HG03045 (cell line): Measurements from ENCODE around the gene ZDHHC8.

ENCODE experiments used
- ATAC-seq: cut with Tn5 transposase; IDR thresholded peaks from one replicate; pipeline ENCODE4 v1.9.1; 2021; ENCODE audit warnings: mild to moderate bottlenecking, moderate library complexity; ENCODE audit not compliant: unreplicated experiment

Gene ZDHHC8

GRCh38 chr22:20096574-20097420 lies 34.8 kb upstream of the ZDHHC8 start:
- no peak for ATAC-seq

DNA sequence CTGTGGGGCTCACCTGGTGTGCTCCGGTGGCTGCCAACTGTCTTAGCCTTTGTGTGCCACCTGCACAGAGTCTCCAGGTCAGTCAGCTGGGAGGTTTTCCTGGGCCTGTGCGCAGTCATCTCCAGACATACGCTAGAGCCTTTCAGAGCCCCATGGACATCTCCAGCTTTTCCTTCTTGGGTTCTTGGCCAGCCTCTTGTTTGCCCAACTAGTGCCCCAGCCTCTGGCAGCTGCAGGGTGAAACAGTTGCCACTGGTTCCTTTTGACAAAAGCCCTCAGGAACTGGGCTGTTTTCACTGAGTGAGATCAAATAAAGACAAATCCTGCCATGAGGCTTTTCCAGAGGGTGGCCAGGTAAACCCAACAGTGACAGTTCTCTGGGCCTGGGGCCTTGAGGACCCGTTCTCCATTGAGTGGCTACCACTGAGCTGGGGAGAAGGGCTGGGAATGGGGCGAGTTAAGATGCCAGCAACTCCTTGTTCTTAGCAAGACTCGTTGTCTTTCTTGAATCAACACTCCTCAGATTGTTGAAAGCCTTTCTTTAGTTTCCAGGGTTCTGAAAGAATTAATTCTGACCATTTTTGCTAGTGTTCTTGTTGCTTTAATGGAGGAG lies 32.4 kb upstream of the ZDHHC8 start:
- no peak for ATAC-seq

DNA sequence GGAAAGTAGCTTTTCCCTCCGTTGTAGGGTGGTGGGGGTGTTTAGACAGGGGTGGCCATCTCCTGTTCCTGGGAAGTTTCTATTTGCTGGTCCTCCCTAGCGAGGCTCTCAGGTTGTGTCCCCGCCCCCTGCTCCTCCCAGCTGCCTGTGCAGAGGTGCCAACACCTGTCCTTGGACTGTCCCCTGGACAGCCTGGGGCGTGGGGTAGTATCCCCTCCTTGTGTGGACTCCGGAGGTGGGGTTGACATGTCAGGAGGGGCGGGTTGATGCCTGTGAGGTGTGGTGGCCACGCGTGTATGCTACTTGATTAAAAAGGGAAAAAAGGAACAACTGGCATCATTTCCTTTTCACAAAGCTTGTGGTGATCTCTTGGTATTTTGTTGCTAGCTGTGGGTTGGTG lies 30.0 kb upstream of the ZDHHC8 start:
- no peak for ATAC-seq

GRCh38 chr22:20102203-20102780 lies 29.3 kb upstream of the ZDHHC8 start:
- ATAC-seq = no peak

GRCh38 chr22:20105456-20106204 lies 26.0 kb upstream of the ZDHHC8 start:
- ATAC-seq = no peak

DNA sequence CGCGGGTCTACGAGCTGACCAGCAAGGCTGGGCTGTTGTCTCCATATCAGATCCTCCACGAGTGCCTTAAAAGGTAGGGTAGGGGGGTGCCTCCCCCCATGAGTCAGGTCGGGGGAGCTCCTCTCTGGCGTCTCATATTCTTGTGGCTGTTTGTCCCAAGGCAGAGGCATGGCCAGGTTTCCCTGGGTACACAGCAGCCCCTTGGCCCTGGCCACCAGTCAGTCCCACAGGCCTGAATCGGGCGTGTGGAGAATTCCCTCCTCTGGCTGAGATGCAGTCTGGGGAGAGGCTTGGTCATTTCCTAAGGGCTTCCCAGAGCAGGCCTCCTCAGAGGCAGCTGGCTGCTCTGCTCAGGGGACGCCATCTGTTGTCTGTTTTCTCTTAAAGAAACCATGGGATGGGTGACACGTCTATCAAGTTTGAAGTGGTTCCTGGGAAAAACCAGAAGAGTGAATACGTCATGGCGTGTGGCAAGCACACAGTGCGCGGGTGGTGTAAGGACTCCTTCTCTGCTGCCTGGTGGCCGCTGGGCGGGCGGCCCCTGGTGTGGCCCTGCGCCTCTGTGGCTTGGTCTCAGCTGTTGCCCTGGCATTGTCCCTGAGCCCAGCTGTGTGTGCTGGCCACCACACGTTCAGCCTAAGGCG lies 25.3 kb upstream of the ZDHHC8 start:
- no peak for ATAC-seq

DNA sequence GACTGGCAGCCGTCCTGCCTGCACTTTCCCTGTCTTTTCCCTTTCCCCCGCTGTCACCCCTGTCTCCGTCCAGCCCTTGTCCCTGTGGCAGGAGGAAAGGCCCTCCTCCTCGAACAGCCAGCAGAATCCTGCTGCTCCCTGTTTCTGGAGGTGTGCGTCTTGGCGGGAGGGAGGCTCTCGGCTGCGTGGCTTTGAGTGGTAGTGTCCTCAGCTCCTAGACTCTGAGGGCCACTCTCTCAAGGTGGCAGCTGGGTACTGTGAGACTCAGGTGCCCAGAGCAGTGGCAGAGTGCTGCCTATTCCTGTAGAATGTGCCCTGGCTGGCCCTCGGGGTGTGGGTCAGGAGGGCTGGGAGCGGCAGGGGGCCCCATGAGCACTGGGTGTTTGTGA lies 24.8 kb upstream of the ZDHHC8 start:
- ATAC-seq = no peak

DNA sequence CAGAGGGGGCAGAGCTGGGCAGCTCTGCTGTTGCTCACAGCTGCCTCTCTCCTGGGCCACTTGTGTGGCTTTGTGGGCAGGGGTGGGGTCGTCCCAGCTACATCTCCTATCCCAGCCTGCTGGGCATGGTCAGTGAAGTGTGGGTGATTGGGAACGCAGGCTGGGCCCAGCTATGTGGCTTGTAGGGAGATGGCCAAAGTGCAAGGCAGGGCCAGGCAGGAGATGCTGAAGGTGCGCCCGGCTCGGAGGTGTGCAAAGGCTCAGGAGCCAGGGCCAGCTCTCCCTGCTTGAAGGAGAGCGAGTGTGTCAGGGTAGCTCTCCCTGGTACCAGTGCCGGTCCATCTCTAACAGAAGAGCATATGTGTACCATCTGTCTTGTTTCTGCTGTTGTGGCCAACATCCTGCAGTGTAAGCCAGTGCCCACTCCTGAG lies 24.1 kb upstream of the ZDHHC8 start:
- no peak for ATAC-seq

GRCh38 chr22:20107951-20108756 lies 23.4 kb upstream of the ZDHHC8 start:
- no peak for ATAC-seq

DNA sequence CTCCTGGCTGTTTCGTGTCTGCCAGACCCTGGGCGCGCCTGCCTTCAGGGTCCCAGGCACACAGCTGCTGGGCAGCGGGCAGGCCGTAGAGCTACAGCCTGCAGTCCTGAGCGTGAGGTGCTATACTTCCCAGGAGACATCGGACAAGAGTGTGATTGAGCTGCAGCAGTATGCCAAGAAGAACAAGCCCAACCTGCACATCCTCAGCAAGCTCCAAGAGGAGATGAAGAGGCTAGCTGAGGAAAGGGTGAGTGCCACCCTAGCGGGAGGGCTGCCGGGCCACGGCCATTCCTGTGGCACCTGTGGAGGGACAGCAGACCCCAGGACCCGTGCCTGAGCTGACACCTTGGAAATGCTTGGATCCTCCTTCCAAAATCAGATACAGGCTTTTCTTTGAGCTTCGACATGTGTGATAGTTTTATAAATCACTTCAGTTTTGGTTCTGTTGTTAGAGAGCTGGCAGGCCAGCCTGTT lies 22.8 kb upstream of the ZDHHC8 start:
- ATAC-seq = no peak

- no peak for ATAC-seq
Measured at GRCh38 chr22:20109411-20110358, 21.9 kb upstream of the ZDHHC8 start.

DNA sequence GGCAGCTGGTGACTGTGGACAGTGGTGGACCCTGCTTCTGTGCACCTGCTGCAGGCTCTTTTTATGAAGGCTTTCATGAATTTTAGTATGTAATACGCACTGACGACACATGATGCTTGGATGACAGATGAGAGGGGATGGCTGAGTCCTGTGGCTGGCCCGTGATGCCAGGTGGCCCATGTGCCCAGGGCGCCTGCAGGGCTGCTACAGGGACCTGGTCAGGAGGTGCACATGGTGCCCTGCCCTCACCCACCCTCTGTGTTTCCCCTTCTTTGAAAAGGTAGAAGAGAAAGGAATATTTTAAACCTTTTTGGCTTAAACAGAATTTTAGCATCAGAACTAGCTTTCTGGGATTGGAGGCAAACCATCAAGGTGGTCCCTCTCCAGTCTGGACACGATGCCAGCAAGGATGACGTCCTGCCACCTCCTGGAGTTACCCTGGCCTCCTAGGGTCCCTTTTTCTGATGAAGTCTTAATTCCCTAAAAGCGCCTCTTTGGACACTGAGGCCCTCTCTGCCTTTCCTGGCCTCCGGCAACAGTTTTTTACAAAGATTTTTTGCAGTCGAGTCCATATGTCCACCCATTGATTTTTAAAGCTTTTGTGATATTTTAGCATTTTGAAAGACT lies 21.1 kb upstream of the ZDHHC8 start:
- no peak for ATAC-seq

DNA sequence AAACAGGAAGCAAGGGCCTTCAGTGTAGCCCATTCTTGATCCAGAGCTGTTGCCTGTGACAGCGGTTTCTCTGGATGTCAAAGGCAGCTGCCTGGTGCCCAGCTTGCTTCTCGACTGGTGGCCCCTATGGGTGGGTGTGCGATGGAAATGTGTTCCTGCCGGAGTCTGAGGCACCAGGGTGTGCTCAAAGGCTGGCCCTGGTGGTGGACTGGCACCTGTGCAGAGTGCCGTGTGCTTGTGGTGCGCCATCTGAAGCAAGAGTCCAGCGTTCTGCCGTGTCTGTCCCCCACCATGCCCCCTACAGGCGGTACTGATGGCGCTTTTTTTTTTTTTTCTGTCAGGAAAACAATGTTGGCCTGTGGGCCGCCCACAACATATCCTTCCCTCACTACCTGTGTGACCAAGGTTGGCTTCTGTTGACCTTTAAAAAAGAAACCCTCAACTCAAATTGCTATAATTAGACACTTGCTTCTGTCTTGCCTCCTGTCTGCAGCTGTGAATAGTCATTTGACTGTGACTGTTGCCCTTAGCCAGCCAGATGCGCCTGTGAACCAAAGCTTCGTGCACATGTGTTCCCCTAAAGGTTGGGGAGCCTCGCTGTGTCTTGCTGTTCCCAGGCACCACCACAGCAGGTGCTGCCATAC lies 20.4 kb upstream of the ZDHHC8 start:
- no peak for ATAC-seq

DNA sequence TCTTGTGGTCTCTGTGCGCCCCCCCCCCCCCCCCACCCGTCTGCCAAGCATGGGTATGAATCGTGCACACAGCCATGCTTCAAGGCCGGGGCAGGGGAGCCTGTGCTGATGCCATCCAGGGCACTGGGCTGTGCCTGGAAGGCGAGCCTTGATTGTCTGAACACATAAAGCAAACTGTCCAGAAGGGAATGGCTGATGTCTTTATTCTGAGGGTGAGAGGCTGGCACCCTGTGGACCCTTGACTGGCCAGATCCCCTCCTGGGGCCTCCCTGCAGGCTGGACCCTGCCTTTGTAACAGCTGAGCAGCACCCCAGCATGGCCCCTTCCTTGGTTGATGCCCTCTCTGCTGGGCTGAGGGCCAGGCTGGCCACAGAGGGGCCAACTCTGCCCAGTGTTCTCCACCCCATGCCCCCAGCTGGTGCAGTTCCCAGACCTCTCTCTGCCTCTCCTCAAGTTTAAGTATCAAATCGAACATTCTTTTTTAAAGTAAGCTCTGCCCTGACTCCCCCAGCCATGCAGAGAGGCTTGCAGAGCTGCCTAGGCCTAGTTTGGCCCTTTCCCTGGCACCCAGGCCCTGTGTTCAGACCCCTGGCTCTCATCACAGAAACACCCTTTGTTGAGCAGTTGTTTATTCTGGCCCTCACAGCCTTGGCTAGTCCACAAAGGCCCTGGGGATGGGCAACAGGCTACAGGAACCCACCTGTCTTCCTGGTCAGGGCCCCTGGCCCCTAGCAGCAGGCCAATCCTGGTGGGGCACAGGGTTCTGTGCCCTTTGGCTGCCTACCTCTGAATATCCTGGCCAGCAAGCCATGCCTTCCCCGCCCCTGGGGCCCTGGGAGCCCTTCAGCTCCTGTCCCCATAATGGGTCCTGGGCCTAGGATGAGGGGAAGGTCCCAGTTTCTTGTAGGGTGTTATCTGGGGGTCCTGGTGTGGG lies 19.6 kb upstream of the ZDHHC8 start:
- ATAC-seq = no peak

- no peak for ATAC-seq
Measured at GRCh38 chr22:20112623-20113511, 18.7 kb upstream of the ZDHHC8 start.
